ENCODE measurements around the gene HBS1L.

HBS1L gene

GRCh38 chr6:134951494-134952263 is 102.9 kb downstream of the HBS1L start:
- DNase-seq (ENCODE audit: low read depth in 2 of 3, low spot score in 2 of 3), result no peak

- no peak for DNase-seq (ENCODE audit: low read depth in 2 of 3, low spot score in 2 of 3)
These were observed 104.1 kb downstream of the HBS1L start for GRCh38 chr6:134950482-134950881.

- DNase-seq (ENCODE audit: low read depth in 2 of 3, low spot score in 2 of 3), result no peak
These were observed 104.7 kb downstream of the HBS1L start, which contains the start of gene ALDH8A1 for GRCh38 chr6:134949927-134950326. ALDH8A1 (minus strand) TSS chr6:134950101; CDS start chr6:134950053, 48 bp downstream.

- DNase-seq (ENCODE audit: low read depth in 2 of 3, low spot score in 2 of 3), result no peak
These were observed 105.9 kb downstream of the HBS1L start for GRCh38 chr6:134948691-134949090.

GRCh38 chr6:134948142-134948541 is 106.5 kb downstream of the HBS1L start:
- no peak for DNase-seq (ENCODE audit: low read depth in 2 of 3, low spot score in 2 of 3)

GRCh38 chr6:134945045-134945444 is 109.6 kb downstream of the HBS1L start:
- DNase-seq (ENCODE audit: low read depth in 2 of 3, low spot score in 2 of 3), result no peak

- no peak for DNase-seq (ENCODE audit: low read depth in 2 of 3, low spot score in 2 of 3)
These were observed 111.0 kb downstream of the HBS1L start for GRCh38 chr6:134943522-134944111.

- DNase-seq (ENCODE audit: low read depth in 2 of 3, low spot score in 2 of 3), result peak in 1 of 3 experiments; percentile 16
These were observed 115.7 kb downstream of the HBS1L start for GRCh38 chr6:134938896-134939295.

GRCh38 chr6:134937426-134937825 is 117.2 kb downstream of the HBS1L start:
- DNase-seq (ENCODE audit: low read depth in 2 of 3, low spot score in 2 of 3), result no peak

- no peak for DNase-seq (ENCODE audit: low read depth in 2 of 3, low spot score in 2 of 3)
These were observed 117.7 kb downstream of the HBS1L start for GRCh38 chr6:134936931-134937330.

GRCh38 chr6:134936476-134936875 is 118.1 kb downstream of the HBS1L start:
- no peak for DNase-seq (ENCODE audit: low read depth in 2 of 3, low spot score in 2 of 3)

- DNase-seq (ENCODE audit: low read depth in 2 of 3, low spot score in 2 of 3), result no peak
These were observed 119.7 kb downstream of the HBS1L start for GRCh38 chr6:134934793-134935485.

- no peak for DNase-seq (ENCODE audit: low read depth in 2 of 3, low spot score in 2 of 3)
These were observed 121.8 kb downstream of the HBS1L start for GRCh38 chr6:134932535-134933470.

- DNase-seq (ENCODE audit: low read depth in 2 of 3, low spot score in 2 of 3), result no peak
These were observed 122.5 kb downstream of the HBS1L start for GRCh38 chr6:134932098-134932497.

- no peak for DNase-seq (ENCODE audit: low read depth in 2 of 3, low spot score in 2 of 3)
These were observed 124.2 kb downstream of the HBS1L start for GRCh38 chr6:134930463-134930862.

GRCh38 chr6:134928151-134928900 is 126.3 kb downstream of the HBS1L start:
- no peak for DNase-seq (ENCODE audit: low read depth in 2 of 3, low spot score in 2 of 3)

GRCh38 chr6:134925800-134926199 is 128.8 kb downstream of the HBS1L start:
- no peak for DNase-seq (ENCODE audit: low read depth in 2 of 3, low spot score in 2 of 3)

GRCh38 chr6:134921721-134922261 is 132.8 kb downstream of the HBS1L start:
- DNase-seq (ENCODE audit: low read depth in 2 of 3, low spot score in 2 of 3), result no peak

- no peak for DNase-seq (ENCODE audit: low read depth in 2 of 3, low spot score in 2 of 3)
These were observed 133.3 kb downstream of the HBS1L start for GRCh38 chr6:134921276-134921675.

GRCh38 chr6:134920422-134920821 is 134.2 kb downstream of the HBS1L start:
- no peak for DNase-seq (ENCODE audit: low read depth in 2 of 3, low spot score in 2 of 3)
